IPS-20b (cell line): ENCODE results near the gene FRMD1.
"Not testable (repeated sequence)": the region's sequence is repeated elsewhere in the genome, so short reads cannot be mapped to it uniquely, and the experiment has no call there.

Source experiments
- H3K27ac ChIP-seq: one replicate; pipeline ENCODE4 v1.5.1; 2013; ENCODE audit warnings: low read length
- H3K27me3 ChIP-seq: 2 replicates; pipeline ENCODE4 v1.6.1; 2013; ENCODE audit warnings: mild to moderate bottlenecking, low read length, inconsistent platforms; ENCODE audit not compliant: insufficient read depth
- H3K36me3 ChIP-seq: 2 replicates; pipeline ENCODE4 v1.6.1; 2013; ENCODE audit warnings: low read depth, mild to moderate bottlenecking, inconsistent platforms, low read length, moderate library complexity; ENCODE audit not compliant: insufficient read depth
- H3K4me1 ChIP-seq: 2 replicates; pipeline ENCODE4 v1.6.1; 2013; ENCODE audit warnings: mild to moderate bottlenecking, control low read depth, inconsistent platforms, low read length, moderate library complexity; ENCODE audit not compliant: insufficient read depth
- H3K4me3 ChIP-seq: 2 replicates; pipeline ENCODE4 v1.5.1; 2013; ENCODE audit warnings: mild to moderate bottlenecking, low read length, inconsistent platforms
- H3K9ac ChIP-seq: 2 replicates; pipeline ENCODE4 v1.6.1; 2013; ENCODE audit warnings: low read depth, mild to moderate bottlenecking, inconsistent platforms, low read length, moderate library complexity
- H3K9me3 ChIP-seq: 2 replicates; pipeline ENCODE4 v1.6.1; 2013; ENCODE audit warnings: mild to moderate bottlenecking, low read depth, low read length, inconsistent platforms; ENCODE audit not compliant: insufficient read depth

Gene FRMD1

DNA sequence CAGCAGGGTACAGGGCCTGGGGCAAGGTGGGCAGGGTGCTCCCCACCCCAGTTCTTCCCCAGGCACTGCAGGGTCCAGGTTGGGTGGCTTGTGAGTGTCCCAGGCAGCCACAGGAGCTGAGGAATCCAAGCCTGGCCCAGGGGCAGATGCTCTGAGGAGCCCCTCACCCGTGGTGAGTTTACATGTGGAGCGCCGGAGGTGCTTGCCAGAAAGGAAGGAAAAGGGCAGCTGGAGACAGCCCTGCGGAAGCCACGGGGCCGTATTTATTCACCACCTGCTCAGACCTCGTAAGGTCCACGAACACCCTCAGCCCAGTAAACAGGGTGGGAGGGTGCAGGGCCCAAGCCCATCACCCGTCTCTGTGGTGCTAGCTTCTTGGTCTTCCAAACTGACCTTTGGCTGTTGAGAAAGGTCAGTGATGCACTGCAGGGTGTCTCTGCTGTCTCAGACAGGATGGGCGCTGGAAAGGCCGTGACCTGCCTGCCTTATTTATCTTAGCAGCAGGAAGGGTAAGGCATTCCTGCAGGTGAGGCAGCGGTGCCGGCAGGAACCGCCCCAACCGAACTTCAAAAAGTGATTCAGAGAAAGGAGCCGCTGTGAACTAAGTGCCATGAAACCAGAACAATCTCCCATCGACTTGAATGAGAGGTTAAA, 4.0 kb upstream of the FRMD1 start:
- Histone ChIP-seq H3K27ac (no peak overlapping the region), H3K4me3 (no peak overlapping the region), H3K4me1 (peaks cover 5% of the 10 kb centered on the region; the same call in 1 of the 2 replicates), H3K9ac (no peak overlapping the region), H3K27me3 (no peaks in the 10 kb centered on the region), H3K9me3 (no peaks in the 10 kb centered on the region), H3K36me3 (no peaks in the 10 kb centered on the region)

DNA sequence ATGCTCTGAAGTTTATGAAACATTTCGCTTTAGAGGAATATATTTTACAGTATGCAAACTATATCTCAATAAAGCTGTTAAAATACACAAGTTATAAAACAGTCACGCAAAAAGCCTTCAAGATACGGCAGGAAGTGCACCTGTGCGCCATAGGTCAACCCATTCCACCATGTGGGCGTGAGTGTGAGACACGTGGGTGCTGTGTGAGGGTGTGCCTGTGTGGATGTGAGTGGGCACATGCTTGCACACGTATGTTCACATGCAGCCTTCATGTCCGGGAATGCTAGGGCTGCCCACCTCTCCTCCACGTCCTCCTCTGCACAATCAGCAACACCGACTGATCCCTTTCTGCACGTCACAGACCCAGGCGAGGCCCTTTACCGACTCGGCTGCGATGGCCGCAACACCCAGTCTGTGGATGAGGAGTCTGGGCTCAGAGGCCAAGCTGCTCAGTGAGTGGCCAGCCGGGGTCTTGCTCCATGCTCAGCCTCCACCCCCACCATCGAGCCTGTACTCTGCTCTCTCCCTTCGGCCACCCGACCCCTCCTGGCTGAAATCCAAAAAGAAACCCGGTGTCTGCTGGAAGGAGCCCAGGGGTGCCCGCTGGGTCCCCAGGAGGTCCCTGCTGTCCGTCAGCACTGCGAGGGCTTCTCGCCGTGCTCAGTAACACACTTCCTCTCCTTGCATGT, 3.0 kb upstream of the FRMD1 start:
- Histone ChIP-seq H3K4me1 (no peaks in the 10 kb centered on the region), H3K27me3 (no peaks in the 10 kb centered on the region), H3K9ac (no peak overlapping the region), H3K4me3 (no peak overlapping the region), H3K36me3 (no peaks in the 10 kb centered on the region), H3K27ac (no peak overlapping the region), H3K9me3 (no peaks in the 10 kb centered on the region)

- H3K27me3 ChIP-seq = no peaks in the 10 kb centered on the region
- H3K27ac ChIP-seq = no peak overlapping the region
- no peaks in the 10 kb centered on the region for H3K36me3 ChIP-seq
- H3K9me3 ChIP-seq = no peaks in the 10 kb centered on the region
- no peak overlapping the region for H3K4me3 ChIP-seq
- no peaks in the 10 kb centered on the region for H3K4me1 ChIP-seq
- H3K9ac ChIP-seq = no peak overlapping the region
Observed at GRCh38 chr6:168080393-168081077, 1.5 kb upstream of the FRMD1 start.

DNA sequence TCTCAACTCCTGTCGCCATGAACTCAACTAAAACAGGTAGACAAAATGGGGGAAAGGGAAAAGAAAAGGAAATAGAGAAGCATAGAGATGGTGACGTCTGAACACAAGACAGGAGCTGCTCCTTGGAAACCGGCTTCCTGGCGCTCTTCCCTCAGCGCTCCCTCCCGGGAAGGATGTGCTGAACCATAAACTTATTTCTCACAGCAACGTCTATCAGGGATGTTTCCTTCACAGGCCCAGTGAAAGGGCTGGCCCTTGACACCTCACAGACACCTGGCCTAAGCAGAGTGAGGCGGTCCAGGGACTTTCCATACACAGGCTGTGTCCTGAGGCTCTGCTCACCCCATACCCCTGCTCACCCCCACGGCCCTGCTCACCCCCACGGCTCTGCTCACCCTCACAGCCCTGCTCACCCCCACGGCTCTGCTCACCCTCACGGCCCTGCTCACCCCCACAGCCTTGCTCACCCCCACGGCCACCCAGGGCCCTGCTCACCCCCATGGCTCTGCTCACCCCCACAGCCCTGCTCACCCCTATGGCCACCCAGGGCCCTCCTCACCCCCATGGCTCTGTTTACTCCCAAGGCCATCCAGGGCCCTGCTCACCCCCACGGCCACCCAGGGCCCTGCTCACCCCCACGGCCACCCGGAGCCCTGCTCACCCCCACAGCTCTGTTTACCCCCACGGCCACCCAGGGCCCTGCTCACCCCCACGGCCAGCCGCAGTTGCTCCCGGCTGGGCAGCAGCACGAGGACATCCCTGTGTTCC, 653 bp downstream of the FRMD1 start:
- Histone ChIP-seq H3K9me3 (no peaks in the 10 kb centered on the region), H3K27ac (no peak overlapping the region), H3K36me3 (no peaks in the 10 kb centered on the region), H3K4me3 (no peak overlapping the region), H3K4me1 (no peaks in the 10 kb centered on the region), H3K9ac (no peak overlapping the region), H3K27me3 (no peaks in the 10 kb centered on the region)

GRCh38 chr6:168077401-168077800, 1.6 kb downstream of the FRMD1 start:
- not testable (repeated sequence) for H3K9me3 ChIP-seq, H3K4me3 ChIP-seq, H3K4me1 ChIP-seq, H3K9ac ChIP-seq, H3K27ac ChIP-seq, H3K36me3 ChIP-seq, H3K27me3 ChIP-seq

GRCh38 chr6:168075787-168076202, 3.2 kb downstream of the FRMD1 start:
- no peak overlapping the region for H3K4me3 ChIP-seq
- no peak overlapping the region for H3K27ac ChIP-seq
- no peaks in the 10 kb centered on the region; the same call in 1 of the 2 replicates for H3K4me1 ChIP-seq
- no peaks in the 10 kb centered on the region for H3K9me3 ChIP-seq
- no peaks in the 10 kb centered on the region for H3K36me3 ChIP-seq
- no peaks in the 10 kb centered on the region for H3K27me3 ChIP-seq
- no peak overlapping the region for H3K9ac ChIP-seq

GRCh38 chr6:168075216-168075615, 3.8 kb downstream of the FRMD1 start:
- Histone ChIP-seq H3K36me3 (no peaks in the 10 kb centered on the region), H3K27me3 (no peaks in the 10 kb centered on the region), H3K4me1 (no peaks in the 10 kb centered on the region; the same call in 1 of the 2 replicates), H3K27ac (no peak overlapping the region), H3K4me3 (no peak overlapping the region), H3K9me3 (no peaks in the 10 kb centered on the region), H3K9ac (no peak overlapping the region)

GRCh38 chr6:168073937-168074730, 4.9 kb downstream of the FRMD1 start:
- Histone ChIP-seq H3K36me3 (no peaks in the 10 kb centered on the region), H3K9ac (no peak overlapping the region), H3K9me3 (no peaks in the 10 kb centered on the region), H3K27me3 (no peaks in the 10 kb centered on the region), H3K27ac (no peak overlapping the region), H3K4me3 (no peak overlapping the region), H3K4me1 (no peaks in the 10 kb centered on the region; the same call in 1 of the 2 replicates)

- H3K36me3 ChIP-seq = no peaks in the 10 kb centered on the region
- H3K27ac ChIP-seq = no peak overlapping the region
- H3K27me3 ChIP-seq = no peaks in the 10 kb centered on the region
- H3K9me3 ChIP-seq = no peaks in the 10 kb centered on the region
- H3K9ac ChIP-seq = no peak overlapping the region
- no peak overlapping the region for H3K4me3 ChIP-seq
- H3K4me1 ChIP-seq = no peaks in the 10 kb centered on the region; the same call in 1 of the 2 replicates
Observed at GRCh38 chr6:168072730-168073129, 6.3 kb downstream of the FRMD1 start.

GRCh38 chr6:168072261-168072660, 6.8 kb downstream of the FRMD1 start:
- no peaks in the 10 kb centered on the region for H3K27me3 ChIP-seq
- H3K4me3 ChIP-seq = no peak overlapping the region
- no peaks in the 10 kb centered on the region; the same call in 1 of the 2 replicates for H3K4me1 ChIP-seq
- H3K9me3 ChIP-seq = no peaks in the 10 kb centered on the region
- no peak overlapping the region for H3K27ac ChIP-seq
- no peaks in the 10 kb centered on the region for H3K36me3 ChIP-seq
- H3K9ac ChIP-seq = no peak overlapping the region

- H3K27ac ChIP-seq = no peak overlapping the region
- H3K9ac ChIP-seq = no peak overlapping the region
- no peak overlapping the region for H3K4me3 ChIP-seq
- H3K36me3 ChIP-seq = no peaks in the 10 kb centered on the region
- no peaks in the 10 kb centered on the region for H3K9me3 ChIP-seq
- H3K4me1 ChIP-seq = no peaks in the 10 kb centered on the region; the same call in 1 of the 2 replicates
- no peaks in the 10 kb centered on the region for H3K27me3 ChIP-seq
Observed at GRCh38 chr6:168071620-168072019, 7.4 kb downstream of the FRMD1 start.
